Measurements from ENCODE around the gene MYOC.
"Not testable (repeated sequence)": the region's sequence is repeated elsewhere in the genome, so short reads cannot be mapped to it uniquely, and the experiment has no call there.

MYOC gene

DNA sequence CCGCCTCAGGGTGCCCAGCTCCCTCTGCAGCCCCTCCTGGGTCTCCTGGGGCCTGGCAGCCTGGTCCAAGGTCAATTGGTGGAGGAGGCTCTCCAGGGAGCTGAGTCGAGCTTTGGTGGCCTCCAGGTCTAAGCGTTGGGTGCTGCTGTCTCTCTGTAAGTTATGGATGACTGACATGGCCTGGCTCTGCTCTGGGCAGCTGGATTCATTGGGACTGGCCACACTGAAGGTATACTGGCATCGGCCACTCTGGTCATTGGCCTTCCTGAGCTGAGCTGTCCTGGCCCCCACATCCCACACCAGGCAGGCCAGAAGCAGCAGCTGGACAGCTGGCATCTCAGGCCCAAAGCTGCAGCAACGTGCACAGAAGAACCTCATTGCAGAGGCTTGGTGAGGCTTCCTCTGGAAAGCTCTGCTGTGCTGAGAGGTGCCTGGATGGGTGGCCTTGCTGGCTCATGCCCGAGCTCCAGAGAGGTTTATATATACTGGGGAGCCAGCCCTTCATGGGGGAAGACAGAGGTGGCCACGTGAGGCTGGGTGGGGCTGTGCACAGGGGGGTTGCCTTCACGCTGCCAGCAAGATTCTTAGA is at the start of gene MYOC:
Gene MYOC, minus strand, starts transcription at position 455 of the 589 bp plus-strand sequence. Its CDS starts 77 bp downstream, at position 378.
- H3K4me1 Mint-ChIP-seq, result peaks cover 24% of the 10 kb centered on the region

DNA sequence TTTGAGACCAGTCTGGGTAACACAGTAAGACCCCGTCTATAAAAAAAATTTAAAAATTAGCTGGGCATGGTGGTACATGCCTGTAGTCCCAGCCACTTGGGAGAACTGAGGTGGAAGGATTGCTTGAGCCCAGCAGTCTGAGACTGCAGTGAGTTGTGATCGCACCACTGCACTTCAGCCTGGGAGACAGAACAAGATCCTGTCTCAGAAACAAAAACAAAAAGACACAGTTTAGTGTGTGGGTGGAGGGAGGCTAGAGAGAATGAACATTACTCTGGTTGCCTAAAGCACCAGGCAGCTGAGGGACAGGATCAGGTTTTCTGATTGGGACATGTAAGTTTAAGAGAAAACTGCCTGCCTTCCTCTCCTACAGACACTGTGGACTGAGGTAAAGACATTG is 47.0 kb upstream of the MYOC start:
- peaks cover 24% of the 10 kb centered on the region for H3K4me1 Mint-ChIP-seq
- TF ChIP-seq, protein P1, sequence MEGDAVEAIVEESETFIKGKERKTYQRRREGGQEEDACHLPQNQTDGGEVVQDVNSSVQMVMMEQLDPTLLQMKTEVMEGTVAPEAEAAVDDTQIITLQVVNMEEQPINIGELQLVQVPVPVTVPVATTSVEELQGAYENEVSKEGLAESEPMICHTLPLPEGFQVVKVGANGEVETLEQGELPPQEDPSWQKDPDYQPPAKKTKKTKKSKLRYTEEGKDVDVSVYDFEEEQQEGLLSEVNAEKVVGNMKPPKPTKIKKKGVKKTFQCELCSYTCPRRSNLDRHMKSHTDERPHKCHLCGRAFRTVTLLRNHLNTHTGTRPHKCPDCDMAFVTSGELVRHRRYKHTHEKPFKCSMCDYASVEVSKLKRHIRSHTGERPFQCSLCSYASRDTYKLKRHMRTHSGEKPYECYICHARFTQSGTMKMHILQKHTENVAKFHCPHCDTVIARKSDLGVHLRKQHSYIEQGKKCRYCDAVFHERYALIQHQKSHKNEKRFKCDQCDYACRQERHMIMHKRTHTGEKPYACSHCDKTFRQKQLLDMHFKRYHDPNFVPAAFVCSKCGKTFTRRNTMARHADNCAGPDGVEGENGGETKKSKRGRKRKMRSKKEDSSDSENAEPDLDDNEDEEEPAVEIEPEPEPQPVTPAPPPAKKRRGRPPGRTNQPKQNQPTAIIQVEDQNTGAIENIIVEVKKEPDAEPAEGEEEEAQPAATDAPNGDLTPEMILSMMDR (IDR thresholded peaks at IDR 0.05), result no peak
- no peak overlapping the region for H3K4me3 Mint-ChIP-seq
- peaks cover 29% of the 10 kb centered on the region for H3K9me3 Mint-ChIP-seq
- DNase-seq, result peak; percentile 17
- H3K27ac Mint-ChIP-seq, result peak overlapping the region; percentile 91
- peaks cover 5% of the 10 kb centered on the region for H3K27me3 Mint-ChIP-seq (ENCODE audit: low read depth, poor library complexity)
- peaks cover 31% of the 10 kb centered on the region for H3K36me3 Mint-ChIP-seq (ENCODE audit: low read depth)

More for the DNA sequence above, at the start of gene MYOC:
- no peak for DNase-seq
- TF ChIP-seq, protein P1 (IDR thresholded peaks at IDR 0.05), result no peak
- Mint-ChIP-seq H3K27ac (no peak within 1 kb of the TSS), H3K27me3 (ENCODE audit: low read depth, poor library complexity) (peaks cover 11% of the 10 kb centered on the region), H3K36me3 (ENCODE audit: low read depth) (no peaks in the 10 kb centered on the region), H3K9me3 (no peaks in the 10 kb centered on the region), H3K4me3 (no peak within 1 kb of the TSS)

GRCh38 chr1:171695772-171696171 is 43.3 kb upstream of the MYOC start:
- not testable (repeated sequence) for H3K27me3 Mint-ChIP-seq (ENCODE audit: low read depth, poor library complexity); H3K27ac Mint-ChIP-seq; H3K4me3 Mint-ChIP-seq; DNase-seq
- peaks cover 21% of the 10 kb centered on the region for H3K4me1 Mint-ChIP-seq
- H3K36me3 Mint-ChIP-seq (ENCODE audit: low read depth), result peaks cover 23% of the 10 kb centered on the region
- H3K9me3 Mint-ChIP-seq, result peaks cover 51% of the 10 kb centered on the region

GRCh38 chr1:171693541-171693940 is 41.1 kb upstream of the MYOC start:
- H3K9me3 Mint-ChIP-seq, result peaks cover 52% of the 10 kb centered on the region
- not testable (repeated sequence) for H3K4me3 Mint-ChIP-seq; H3K27ac Mint-ChIP-seq; DNase-seq; H3K27me3 Mint-ChIP-seq (ENCODE audit: low read depth, poor library complexity); H3K4me1 Mint-ChIP-seq
- H3K36me3 Mint-ChIP-seq (ENCODE audit: low read depth), result peaks cover 23% of the 10 kb centered on the region

GRCh38 chr1:171683870-171684269 is 31.4 kb upstream of the MYOC start:
- Mint-ChIP-seq H3K27me3 (ENCODE audit: low read depth, poor library complexity) (peaks cover 10% of the 10 kb centered on the region), H3K4me3 (no peak overlapping the region), H3K36me3 (ENCODE audit: low read depth) (no peaks in the 10 kb centered on the region), H3K27ac (no peak overlapping the region), H3K4me1 (peaks cover 7% of the 10 kb centered on the region), H3K9me3 (peaks cover 10% of the 10 kb centered on the region)
- DNase-seq, result no peak
- TF ChIP-seq, protein P1 (IDR thresholded peaks at IDR 0.05), result no peak

DNA sequence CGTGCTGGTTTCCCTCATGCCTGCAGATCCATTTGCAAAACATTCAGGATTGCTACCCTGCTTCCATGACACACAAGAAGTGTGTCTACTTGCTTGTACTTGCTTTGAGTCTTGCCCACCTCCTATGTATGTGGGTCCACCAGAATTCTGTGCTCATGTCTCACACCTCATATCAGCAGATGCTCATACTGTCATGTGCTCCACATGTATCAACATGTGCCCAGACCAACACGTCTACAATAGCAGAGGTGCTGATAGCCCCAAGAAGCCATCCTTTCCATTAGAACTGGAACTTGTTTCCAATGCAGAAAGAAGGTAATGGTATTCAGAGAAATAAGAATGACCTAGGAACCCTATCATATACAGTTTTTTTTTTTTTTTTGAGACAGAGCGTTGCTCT is 27.9 kb upstream of the MYOC start:
- TF ChIP-seq, protein P1 (IDR thresholded peaks at IDR 0.05), result no peak
- H3K27me3 Mint-ChIP-seq (ENCODE audit: low read depth, poor library complexity), result peaks cover 8% of the 10 kb centered on the region
- H3K36me3 Mint-ChIP-seq (ENCODE audit: low read depth), result no peaks in the 10 kb centered on the region
- H3K27ac Mint-ChIP-seq, result no peak overlapping the region
- DNase-seq, result no peak
- peaks cover 4% of the 10 kb centered on the region for H3K9me3 Mint-ChIP-seq
- H3K4me3 Mint-ChIP-seq, result no peak overlapping the region
- H3K4me1 Mint-ChIP-seq, result no peaks in the 10 kb centered on the region

GRCh38 chr1:171676823-171677222 is 24.3 kb upstream of the MYOC start:
- H3K4me1 Mint-ChIP-seq, result no peaks in the 10 kb centered on the region
- no peaks in the 10 kb centered on the region for H3K36me3 Mint-ChIP-seq (ENCODE audit: low read depth)
- H3K4me3 Mint-ChIP-seq, result no peak overlapping the region
- H3K27ac Mint-ChIP-seq, result no peak overlapping the region
- peaks cover 2% of the 10 kb centered on the region for H3K27me3 Mint-ChIP-seq (ENCODE audit: low read depth, poor library complexity)
- no peak for DNase-seq
- TF ChIP-seq, protein P1 (IDR thresholded peaks at IDR 0.05), result no peak
- H3K9me3 Mint-ChIP-seq, result peaks cover 1% of the 10 kb centered on the region

Measured in nephron progenitor cell (in vitro differentiated cells).